Ishikawa (cell line): ENCODE results near the gene TOX2.

Experiments
- CREB1 ChIP-seq: IDR thresholded peaks from 2 replicates; pipeline ENCODE4 v1.6.1; 2012; ENCODE audit warnings: low read depth
- YY1 ChIP-seq: IDR thresholded peaks from 2 replicates; pipeline ENCODE4 v1.6.1; 2012; ENCODE audit warnings: low read depth
- TF ChIP-seq, protein P1 (sequence below): IDR thresholded peaks from 2 replicates; pipeline ENCODE4 v1.6.1; 2012; ENCODE audit warnings: low read depth, mild to moderate bottlenecking

DNA sequence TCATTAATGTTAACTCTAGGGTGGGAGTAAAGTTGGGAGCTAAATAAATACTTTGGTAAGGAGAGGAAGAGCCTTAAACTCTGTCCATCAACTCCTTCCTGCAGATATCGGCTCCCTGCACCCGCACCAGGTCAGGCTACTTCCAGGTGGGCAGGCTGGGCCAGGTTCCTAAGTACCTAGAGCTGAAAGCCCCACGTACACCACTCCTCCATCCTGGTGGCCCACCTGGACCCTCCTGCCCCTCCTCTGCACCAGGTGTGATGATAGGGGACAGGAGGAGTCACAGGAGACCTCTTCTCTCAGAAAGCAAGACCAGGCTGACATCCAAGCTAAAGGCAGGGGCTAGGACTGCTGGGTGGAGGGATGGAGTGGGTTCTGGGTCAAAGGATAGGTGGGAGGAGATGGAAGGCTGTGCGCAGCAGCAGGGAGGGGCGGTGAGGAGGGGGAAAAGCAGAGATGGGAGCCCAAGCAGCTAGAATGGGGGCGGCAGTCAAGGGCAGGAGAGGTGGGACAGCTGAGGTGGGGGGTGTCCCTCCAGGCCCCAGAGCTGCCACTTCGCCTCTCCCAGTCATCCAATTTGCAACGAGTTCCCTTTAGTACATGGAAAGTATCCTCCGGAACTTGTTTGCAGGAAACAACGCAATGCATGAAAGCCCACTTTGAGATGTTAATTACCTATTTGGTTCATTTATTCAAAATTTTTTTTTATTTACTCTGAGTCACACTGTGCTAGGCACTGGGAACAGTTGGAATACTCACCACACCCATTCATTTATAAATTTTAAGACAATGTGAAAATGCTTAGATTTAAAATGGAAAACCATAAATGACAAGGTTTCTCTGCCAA is 15.2 kb upstream of the TOX2 start:
- no peak for TF ChIP-seq YY1
- no peak for TF ChIP-seq CREB1
- TF ChIP-seq, protein P1, sequence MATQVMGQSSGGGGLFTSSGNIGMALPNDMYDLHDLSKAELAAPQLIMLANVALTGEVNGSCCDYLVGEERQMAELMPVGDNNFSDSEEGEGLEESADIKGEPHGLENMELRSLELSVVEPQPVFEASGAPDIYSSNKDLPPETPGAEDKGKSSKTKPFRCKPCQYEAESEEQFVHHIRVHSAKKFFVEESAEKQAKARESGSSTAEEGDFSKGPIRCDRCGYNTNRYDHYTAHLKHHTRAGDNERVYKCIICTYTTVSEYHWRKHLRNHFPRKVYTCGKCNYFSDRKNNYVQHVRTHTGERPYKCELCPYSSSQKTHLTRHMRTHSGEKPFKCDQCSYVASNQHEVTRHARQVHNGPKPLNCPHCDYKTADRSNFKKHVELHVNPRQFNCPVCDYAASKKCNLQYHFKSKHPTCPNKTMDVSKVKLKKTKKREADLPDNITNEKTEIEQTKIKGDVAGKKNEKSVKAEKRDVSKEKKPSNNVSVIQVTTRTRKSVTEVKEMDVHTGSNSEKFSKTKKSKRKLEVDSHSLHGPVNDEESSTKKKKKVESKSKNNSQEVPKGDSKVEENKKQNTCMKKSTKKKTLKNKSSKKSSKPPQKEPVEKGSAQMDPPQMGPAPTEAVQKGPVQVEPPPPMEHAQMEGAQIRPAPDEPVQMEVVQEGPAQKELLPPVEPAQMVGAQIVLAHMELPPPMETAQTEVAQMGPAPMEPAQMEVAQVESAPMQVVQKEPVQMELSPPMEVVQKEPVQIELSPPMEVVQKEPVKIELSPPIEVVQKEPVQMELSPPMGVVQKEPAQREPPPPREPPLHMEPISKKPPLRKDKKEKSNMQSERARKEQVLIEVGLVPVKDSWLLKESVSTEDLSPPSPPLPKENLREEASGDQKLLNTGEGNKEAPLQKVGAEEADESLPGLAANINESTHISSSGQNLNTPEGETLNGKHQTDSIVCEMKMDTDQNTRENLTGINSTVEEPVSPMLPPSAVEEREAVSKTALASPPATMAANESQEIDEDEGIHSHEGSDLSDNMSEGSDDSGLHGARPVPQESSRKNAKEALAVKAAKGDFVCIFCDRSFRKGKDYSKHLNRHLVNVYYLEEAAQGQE: no peak
